Activated CD4-positive, alpha-beta T cell treated with anti-CD3 and anti-CD28 coated beads, Interleukin-2, Interleukin-4, amounts not matched to agents 100 ng/mL and 50 ng/mL, durations not matched to agents 16 hours and 8 hours (primary cell): ENCODE results near the gene XPO6.
"Not testable (repeated sequence)": the region's sequence is repeated elsewhere in the genome, so short reads cannot be mapped to it uniquely, and the experiment has no call there.

ENCODE experiments used
- DNase-seq: peaks from one replicate; pipeline ENCODE4 v3.0.0-alpha.2; 2020; ENCODE audit warnings: low spot score

Gene XPO6

DNA sequence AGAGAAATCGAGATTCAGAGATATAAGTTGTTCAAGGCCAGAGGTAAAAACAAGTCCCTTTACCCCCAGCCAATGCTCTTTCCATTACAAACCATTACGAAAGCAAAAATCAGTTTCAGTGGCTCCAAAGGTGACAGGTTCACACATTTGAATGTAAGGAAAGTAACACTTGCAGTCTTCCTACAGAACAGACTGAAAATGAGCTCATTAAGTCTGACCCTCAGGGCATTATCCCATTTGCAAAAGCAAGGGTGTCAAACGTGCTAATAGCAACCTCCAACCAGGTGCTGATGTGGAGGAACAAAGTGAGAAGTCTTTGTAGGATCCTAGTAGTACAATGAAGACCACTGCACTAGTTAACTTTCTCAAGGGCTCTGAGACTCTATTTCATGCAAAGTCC lies 65.2 kb downstream of the XPO6 start:
- DNase-seq = no peak

DNA sequence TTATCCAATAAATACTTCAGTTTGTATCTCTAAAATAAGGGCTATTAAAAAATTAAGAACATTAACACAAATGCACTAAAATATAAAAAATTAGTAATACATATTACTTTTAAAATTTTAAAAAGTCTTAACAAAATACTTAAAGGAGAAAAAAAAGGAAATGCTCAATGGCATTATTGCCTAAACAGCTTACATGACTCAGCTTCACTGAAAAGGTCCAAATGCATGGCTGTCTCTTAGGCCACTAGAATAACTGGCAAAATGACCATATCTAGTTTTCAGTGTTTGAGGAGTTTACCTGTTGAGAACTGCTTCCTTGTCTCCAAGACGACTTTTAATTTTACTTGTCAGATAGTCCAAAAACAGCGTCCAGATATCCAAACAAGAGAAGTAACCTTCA lies 66.0 kb downstream of the XPO6 start:
- no peak for DNase-seq

DNA sequence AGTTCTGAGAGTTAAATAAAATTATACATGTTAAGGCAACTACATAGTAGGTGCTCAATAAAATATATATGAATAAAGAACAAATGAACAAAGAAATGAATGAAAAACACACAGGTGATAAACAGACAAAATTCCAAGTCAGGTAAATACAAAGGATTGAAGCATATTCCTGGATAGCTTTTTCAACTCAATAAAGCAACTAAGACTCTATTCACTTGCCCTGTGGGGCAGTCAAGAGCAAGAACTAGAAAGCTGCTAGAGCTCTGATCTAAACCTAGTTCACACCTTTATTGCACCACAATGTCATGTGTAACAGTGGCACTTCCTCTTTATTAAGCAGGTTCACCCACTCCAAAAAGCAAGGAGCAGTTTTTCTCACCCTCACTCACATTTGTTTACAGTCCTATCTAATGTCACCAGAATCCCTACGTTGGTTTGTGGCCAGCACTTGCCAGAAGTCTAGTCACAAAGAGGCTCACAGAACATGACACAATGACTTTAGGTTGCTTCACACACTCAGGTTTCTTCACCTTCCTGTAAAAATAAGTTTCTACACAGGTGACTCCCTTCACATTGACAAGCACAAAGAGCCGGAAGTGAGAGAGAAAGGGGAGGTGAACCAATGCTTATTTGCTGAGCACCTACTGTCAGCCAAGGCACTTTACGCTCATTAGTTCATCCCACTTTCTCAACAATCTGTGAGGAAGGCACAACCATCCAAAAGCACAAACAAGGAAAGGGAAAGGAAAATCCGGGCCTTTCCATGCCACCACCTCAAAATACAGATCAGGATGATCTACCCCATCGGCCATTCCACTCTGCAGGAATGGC lies 70.8 kb downstream of the XPO6 start:
- DNase-seq = peak; percentile 79

DNA sequence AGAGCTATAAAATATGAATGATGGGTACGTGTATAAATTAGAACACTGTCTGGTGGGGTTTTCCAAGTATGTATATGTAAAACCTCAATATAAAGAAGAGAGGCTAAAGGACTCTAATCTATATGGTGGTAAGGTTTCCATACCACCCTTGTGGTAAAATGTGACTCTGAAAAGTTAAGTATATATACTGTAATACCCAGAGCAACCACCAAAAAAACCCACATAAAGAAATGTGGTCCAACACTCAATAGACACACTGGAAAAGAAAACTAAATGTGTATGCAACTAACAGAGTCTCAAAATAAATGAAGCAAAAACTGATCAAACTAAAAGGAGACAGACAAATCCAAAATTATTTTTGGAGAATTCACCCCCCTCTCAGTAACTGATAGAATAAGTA lies 72.2 kb downstream of the XPO6 start:
- peak; percentile 31 for DNase-seq

DNA sequence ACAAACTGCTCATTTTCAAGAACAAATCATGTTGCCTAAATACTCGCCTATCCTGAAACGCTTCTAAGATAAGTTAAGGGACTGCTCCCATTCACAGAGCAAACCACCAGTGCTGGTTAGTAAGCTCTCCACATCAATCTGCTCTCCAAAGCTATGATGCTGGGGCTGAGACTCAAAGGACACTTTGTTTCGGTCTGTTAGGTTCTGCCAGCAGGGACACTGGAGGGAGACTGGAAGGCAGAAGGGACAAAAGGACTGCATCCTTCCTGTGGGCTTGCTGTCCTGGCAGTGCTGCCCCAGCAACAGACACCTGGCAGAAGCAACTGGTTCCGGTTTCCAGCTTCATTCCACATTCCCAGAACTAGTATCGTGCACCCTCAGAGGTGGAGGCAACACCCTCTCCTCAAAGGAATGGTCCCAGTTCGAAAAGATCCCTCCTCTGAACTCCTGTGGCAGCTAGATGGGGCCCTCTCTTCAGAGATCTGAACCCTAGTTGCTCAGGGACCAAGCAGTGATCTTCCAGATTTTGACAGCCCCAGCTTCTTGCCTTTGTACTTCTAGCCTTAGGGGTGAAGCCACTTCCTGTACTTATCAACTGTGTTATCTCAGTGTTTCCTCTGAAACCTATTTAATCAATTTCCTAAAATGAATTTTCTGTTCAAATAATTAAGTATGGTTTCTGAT lies 74.9 kb downstream of the XPO6 start:
- DNase-seq = peak; percentile 34

DNA sequence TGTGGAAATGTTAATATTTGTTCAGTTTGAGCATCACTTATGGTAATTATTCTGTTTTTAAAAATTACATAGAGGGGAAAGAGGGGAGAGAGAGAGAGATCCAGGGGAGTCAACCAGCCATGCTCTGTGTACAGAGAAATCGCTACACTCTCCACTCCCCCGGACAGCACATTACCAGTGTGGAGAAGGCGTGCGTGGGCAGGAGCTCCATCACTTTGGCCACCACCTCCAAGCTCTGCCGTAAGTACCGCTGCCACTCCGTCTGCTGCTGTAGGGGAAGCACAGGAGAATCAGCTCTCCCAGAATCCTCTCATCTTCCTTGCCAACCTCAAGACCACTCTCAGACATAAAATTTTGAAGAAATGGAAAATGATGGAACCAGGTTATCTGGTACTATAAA lies 78.1 kb downstream of the XPO6 start:
- no peak for DNase-seq

DNA sequence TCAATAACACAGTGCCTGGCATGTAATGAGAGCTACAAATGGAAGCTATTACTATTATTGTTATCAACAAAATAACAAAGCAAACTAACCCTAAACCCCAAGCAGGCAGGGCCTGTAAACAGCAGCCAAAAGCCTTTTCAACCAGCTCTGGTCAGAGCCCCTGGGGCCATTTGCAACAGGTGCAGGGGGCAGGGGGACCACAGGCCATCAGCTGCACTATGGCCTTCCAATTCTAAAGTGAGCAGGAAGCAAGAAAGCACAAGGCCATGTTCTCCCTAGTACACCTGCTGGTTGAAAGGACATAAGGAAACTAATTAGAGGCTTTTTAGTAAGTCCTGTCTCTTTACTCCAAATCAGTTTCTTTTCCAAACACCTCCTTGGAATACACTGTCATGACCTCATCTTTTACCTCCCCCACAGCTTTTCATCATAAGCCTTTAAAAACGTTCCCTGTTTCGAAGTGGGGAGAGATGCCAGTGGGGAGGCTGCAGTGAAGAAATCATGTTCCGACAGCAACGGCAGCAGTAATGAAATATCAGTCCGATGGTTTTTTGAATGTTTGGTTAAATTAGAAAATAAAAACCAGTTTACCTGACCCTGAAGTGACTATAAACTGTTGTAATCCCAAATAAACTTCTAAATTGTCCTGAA lies 79.9 kb downstream of the XPO6 start:
- DNase-seq = no peak

DNA sequence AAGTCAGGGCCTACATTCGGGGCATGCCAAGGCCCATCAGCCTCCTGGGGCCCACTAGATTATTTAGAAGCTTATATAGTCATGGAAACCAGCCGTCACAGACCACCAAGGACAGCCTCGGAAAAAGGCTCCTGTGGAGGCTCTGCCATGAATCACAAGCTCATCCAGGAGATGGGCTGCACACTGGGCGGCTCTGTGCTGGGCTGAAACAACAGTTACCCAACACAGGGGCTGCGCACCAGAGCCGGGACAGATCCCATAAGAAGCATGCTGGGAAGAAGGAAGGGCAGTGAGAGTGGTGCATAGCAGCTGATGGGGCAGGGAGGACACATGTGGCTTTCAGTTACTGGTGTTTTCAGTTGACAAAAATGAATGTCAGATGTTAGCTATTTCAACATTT lies 80.6 kb downstream of the XPO6 start:
- DNase-seq = no peak

DNA sequence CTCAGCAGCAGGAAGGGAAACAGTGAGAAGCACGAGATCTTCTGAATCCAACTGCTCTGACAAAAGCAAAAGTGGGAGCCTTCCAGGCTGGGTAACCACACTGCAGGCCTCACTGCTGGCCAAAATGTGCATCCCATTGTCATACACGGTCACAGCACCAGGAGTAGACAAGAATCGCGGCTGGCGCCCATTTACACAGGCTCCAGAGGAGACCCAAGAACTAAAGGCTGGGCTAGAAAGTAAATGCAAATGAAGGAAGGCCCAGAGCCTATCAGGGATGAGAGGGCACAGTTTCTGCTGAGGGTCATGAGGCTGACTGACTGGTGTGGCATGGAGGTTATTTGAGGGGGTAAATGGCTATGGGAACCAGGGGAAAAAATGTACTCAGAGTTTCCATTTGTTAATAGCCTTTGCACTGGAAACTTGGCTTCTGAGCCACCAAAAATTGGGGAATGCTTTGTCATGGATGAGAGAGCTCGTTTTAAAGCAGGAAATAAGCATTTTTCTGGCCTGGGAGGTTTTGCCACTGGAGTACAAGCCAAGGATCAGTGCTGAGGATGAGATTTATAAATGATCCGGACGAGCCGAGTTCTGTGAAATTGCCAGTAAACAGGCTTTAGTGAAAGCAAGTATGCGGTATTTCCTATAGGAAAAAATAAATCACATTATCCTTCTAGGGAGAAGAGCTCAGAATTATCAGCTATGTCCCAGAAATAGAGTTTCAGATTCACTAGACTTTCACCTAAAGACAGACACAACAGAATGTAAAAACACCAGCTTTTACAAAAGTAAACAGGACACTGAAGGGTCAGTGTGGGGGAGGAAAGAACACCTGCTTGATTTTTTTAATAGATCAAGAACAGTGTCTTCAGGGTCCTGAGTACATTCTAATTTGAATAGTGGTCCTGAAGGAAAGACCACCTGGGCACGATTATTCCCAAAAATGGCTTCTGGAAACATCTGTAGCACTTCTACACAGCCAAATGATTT lies 81.4 kb downstream of the XPO6 start:
- no peak for DNase-seq

DNA sequence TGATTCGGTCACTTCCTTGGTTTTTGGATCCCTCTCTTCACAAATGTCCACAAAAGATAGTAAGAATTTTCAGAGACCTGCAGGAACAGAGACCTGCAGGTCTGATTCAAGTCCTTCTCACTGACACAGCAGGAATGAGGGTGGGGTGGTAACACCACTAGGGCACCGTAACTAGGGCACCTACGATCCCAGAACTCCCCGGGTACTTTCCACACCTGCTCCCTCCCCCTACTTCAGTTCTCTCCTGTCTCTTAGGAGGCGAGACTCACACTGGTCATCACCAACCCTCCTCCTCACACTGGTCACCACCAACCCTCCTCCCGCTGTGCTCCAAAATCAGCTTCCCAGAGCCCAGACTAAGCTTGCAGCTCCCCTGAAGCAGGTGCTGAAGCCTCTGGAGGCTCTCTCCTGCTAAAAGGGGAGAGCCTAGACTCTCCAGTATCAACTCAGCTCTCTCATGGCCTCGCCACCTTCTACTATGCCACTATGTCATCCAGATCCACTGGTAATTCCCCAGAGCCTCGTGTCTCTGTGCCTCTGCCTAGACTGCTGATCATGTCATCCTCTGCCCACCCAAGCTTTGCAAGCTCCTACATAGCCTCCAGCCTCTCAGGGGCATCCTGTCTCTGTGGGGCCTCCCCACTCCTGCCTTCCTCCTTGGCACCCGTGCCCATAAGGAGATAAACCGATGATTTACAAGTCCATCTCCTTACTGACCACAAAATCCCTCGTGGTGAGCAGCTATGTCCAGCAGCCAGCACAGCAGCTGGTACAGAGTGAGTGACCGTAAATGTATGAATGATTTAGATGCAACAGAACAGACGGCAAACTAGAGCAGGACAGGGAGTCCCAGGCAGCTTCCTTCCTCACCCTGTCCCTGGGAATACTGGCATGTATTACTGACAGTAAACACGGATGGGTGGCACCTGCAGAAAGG lies 84.8 kb downstream of the XPO6 start:
- DNase-seq = no peak

DNA sequence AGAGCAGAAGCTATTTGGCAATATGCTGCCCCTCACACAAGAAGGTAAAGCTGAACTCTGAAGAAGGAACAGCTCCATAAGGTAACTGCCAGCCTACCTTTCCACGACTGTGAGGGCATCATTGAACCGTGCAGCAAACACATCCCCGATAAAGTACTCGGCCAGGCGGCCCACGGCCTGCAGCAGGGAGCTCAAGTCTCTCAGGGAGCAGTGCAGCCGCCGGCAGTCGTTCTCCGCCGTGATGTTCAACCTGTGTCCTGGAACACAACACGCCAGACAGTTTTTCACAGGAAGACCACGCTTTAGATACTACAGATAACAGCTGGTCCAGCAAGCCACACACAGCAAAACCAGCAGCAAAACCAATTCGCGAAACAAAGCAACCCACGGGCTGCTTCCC lies 86.2 kb downstream of the XPO6 start:
- no peak for DNase-seq

DNA sequence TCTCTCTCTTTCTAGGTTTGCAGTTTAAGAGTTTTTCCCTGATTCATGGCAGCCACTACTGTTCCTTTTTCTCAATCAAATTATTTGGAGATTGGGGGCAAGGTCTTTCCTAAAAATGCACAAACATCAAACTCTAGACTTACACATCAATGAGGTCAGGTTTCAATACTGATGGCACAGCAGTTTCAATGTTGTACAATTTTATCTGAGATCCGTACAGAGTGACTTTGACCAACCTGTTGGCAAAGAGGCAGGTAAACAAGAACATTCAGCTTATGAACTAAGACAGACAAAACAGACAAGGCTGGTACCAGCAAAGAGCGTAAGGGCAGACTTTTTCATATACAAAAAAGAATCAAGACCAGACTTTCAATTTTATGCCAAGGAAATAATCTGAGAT lies 90.2 kb downstream of the XPO6 start:
- no peak for DNase-seq

DNA sequence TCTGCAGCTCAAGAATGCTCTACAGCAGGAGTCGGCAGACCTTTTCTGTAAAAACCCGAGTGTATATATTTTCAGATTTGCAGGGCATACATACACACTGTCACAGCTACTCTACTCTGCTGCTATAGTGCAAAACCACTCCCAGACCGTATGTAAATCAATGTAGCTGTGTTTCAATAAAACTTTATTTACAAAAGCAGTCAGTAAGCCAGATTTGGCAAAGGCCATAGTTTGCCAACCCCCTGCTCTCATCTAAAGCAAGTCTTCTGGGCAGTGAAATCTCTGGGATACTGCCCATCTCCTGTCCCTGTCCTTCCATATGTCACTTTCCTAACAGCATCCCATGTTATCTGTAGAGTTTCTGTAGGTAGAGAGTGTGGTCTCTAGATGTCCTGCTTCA lies 91.0 kb downstream of the XPO6 start:
- DNase-seq = no peak

DNA sequence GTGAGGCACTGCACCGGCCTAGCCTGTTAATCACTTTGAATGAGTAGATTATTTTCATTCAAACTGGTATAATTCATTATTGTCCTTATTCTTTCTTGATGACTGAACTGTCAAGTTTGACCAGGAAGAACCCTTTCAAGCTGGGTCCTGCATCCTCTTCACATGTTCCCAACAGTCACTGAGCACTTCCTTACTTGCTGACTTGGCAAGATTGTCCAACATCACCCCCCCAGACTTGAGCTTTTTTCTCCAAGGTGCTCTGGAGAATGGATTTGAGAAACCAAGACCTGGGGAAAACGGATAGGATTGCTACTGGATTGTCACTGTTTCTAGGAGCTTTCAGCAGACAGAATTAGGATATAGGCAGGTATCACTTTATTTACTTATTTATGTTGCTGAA lies 93.1 kb downstream of the XPO6 start:
- no peak for DNase-seq

DNA sequence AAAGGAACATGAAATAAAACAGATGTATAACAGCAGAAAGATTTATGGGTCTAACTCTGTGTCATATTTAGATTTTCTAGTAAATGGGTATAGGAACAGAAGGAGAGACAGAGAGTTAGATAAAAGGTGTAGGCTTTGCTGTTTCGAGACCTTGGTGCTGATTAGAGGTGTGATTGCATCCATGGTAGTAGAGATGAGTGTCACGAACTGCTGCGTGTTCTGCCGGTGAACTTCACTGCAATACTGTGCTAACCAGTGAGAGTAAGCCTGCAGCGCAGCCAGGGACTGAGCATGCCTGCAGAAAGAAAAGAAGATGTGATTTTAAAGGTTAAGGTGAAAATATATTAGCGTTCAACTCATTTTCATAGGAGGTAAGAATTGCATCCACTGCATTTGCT lies 94.6 kb downstream of the XPO6 start:
- DNase-seq = no peak

DNA sequence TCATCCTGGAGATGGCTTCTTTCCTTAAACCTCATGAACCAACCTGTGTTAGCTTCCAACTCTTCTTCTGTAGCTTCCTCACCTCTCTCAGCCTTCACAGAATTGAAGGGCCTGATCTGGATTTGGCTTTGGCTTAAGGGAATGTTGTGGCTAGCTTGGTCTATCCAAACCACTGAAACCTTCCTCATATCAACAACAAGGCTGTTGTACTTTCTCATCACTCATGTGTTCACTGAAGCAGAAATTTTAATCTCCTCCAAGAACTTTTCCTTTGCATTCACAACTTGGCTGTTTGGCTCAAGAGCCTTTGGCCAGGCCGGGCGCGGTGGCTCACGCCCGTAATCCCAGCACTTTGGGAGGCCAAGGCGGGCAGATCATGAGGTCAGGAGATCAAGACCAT lies 95.9 kb downstream of the XPO6 start:
- not testable (repeated sequence) for DNase-seq

DNA sequence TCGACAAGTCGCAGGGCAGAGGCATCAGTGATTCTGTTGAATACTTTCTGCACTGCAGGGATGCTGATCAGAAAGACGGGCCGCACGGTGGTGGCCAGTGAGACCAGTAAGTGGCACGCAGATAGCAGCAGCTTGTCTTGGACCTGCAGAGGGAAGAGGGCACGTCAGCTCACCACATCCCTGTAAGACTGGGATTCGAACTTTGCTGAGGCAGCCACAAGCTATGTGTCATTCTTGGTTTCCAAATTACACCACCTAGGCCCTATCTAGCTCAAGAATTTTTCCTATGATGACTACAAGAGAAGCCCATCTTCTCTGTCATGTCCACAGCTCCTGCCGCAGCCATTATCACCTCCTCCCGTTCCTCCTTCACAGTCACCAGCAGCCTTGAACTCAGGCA lies 98.9 kb downstream of the XPO6 start:
- peak; percentile 72 for DNase-seq

DNA sequence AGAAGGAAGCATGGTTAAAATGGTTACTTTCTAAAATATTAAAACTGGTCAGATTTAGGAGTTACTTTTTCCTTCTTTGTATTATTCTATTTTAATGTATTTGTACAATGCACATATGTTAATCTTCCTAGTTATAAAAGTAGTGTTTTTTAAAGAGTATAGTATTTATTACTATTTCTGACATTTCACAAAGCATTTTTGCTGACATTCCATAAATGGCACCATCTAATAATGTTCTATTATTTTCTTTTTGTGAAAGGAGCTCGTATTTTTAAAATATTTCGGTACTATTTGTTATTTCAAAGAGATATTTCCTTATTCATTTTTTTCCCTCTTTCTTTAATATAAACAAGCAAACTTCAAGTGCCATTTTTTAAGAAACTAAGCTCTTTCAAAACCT lies 100.8 kb downstream of the XPO6 start:
- DNase-seq = no peak

DNA sequence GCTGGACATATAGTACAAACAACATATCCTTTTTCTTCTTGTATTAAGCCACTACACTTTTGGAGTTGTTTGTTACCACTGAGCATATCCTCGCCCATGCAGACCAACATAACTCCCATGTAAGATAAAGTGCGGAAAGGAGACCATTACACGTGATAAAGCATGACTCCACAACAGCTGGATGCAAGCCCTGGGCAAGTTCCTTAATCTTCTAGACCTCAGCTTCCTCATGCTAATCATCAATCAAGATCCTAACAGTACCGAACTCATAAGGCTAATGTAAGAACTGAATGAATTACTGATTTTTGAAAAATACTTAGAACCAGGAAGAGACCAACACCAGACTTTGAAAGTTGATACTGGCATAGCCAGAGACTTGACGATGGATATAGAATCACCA lies 101.3 kb downstream of the XPO6 start:
- no peak for DNase-seq

DNA sequence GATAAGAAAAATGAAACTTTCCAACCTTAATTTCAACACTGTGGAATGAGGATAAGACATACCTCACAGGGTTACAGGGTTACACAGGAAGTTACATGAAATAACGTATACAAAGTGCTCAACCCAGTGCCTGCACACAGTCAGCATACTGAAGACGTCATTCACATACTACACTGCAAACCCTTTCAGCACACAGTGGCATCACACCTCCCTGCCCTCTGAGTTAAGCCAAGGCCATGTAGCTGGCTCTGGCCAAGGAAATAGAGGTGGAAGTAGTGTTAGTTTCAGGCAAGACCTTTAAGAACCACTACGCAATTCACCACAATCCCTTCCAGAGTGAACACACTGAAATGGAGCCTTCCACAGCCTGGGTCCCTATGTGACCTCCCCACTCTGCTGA lies 101.7 kb downstream of the XPO6 start:
- no peak for DNase-seq
